HepG2 (cell line): ENCODE results near the gene OR2K2. TPM values are rescaled to one million over a fixed set of nuclear protein-coding genes. Genes with fewer than 3 reads are reported as not detected.

Experiments used
- ATAC-seq: fragments of 200-7000 bp; cut with Tn5 transposase; 3 replicates; pipeline ENCODE4 v1.9.1; 2020; ENCODE audit warnings: mild to moderate bottlenecking, moderate library complexity
- Bru-seq: library from RNA; stranded (reverse); fragments of 400-500 nt; gene quantifications from one replicate; lab custom pipeline; 2021; lab: Mats Ljungman, UMichigan
- BruChase-seq, 2 experiments: library from RNA; stranded (reverse); fragments of 400-500 nt; gene quantifications; one replicate each; lab custom pipeline; 2021; lab: Mats Ljungman, UMichigan
- BruUV-seq: library from RNA; stranded (reverse); fragments of 400-500 nt; replicated peaks from 2 replicates; lab custom pipeline; 2021; lab: Mats Ljungman, UMichigan
- CTCF ChIA-PET: fragments of 300-600 bp; formaldehyde crosslinking; extraction: SDS; loops from one replicate; lab custom pipeline; 2021; ENCODE audit warnings: low total read pairs, inconsistent platforms, low intra/inter-chr PET ratio; lab: Yijun Ruan, JAX
- POLR2A ChIA-PET: fragments of 350-600 bp; sonication (Branson Sonifier 250); formaldehyde crosslinking; loops from one replicate; lab custom pipeline; 2020; ENCODE audit warnings: antibody characterized with exemption, inconsistent platforms; lab: Yijun Ruan, JAX
- DNase-seq: peaks from one replicate; pipeline ENCODE4 v3.0.0-alpha.2; 2015; ENCODE audit warnings: low spot score
- FAIRE-seq: peaks from 3 replicates; lab custom pipeline; 2011; peaks lifted over from hg19 to GRCh38; lab: Jason Lieb, UNC
- H2AFZ ChIP-seq: one replicate; pipeline ENCODE4 v1.6.1; 2011; ENCODE audit warnings: low read length, inconsistent platforms
- H3K27ac ChIP-seq: fragments of 300-600 bp; 3 replicates; pipeline ENCODE4 v1.8.0; 2011; ENCODE audit warnings: mixed run types, mild to moderate bottlenecking, mixed read lengths, low read length, inconsistent platforms; ENCODE audit not compliant: insufficient read depth; ENCODE audit errors: extremely low read length
- H3K27me3 ChIP-seq, 2 experiments: fragments of 200-600 bp in 1 of 2; 2 replicates in 1 of 2; 3 replicates in 1 of 2; pipeline versions ENCODE4 v1.6.0 to v1.8.0; 2011; ENCODE audit warnings: low read length in 2 of 2, mild to moderate bottlenecking in 2 of 2, moderate library complexity in 2 of 2, inconsistent platforms in 1 of 2; ENCODE audit not compliant: insufficient read depth in 2 of 2, control insufficient read depth in 1 of 2
- H3K36me3 ChIP-seq, 2 experiments: fragments of 200-600 bp in 1 of 2; replicated peaks in 1 of 2; 2 replicates in 1 of 2; 3 replicates in 1 of 2; pipeline versions ENCODE4 v1.5.1 to v1.8.0; 2011; ENCODE audit warnings: low read length in 2 of 2, inconsistent platforms in 1 of 2; ENCODE audit not compliant: insufficient read depth in 2 of 2, control insufficient read depth in 1 of 2
- H3K4me1 ChIP-seq: 2 replicates; pipeline ENCODE4 v1.5.1; 2012; ENCODE audit warnings: low read length, inconsistent platforms; ENCODE audit not compliant: insufficient read depth
- H3K4me2 ChIP-seq: 2 replicates; pipeline ENCODE4 v1.6.0; 2011; ENCODE audit warnings: low read depth, low read length, inconsistent platforms
- H3K4me3 ChIP-seq, 3 experiments: fragments of 200-600 bp in 1 of 3; sonication (generic), shearing (Covaris generic) in 1 of 3; replicated peaks in 1 of 3; 2 replicates each; pipeline ENCODE4 v1.5.1; 2011 to 2016; ENCODE audit warnings: low read length in 3 of 3, inconsistent platforms in 2 of 3, low read depth in 2 of 3, mild to moderate bottlenecking in 2 of 3, control low read depth in 1 of 3, mixed read lengths in 1 of 3; ENCODE audit not compliant: insufficient read depth in 1 of 3
- H3K79me2 ChIP-seq: one replicate; pipeline ENCODE4 v1.6.1; 2011; ENCODE audit warnings: low read length, inconsistent platforms; ENCODE audit not compliant: insufficient read depth
- H3K9ac ChIP-seq: 2 replicates; pipeline ENCODE4 v1.6.0; 2011; ENCODE audit warnings: mild to moderate bottlenecking, low read depth, low read length, inconsistent platforms; ENCODE audit not compliant: insufficient read depth
- H3K9me3 ChIP-seq: 2 replicates; pipeline ENCODE4 v1.5.1; 2012; ENCODE audit warnings: mild to moderate bottlenecking, low read length
- H4K20me1 ChIP-seq: 2 replicates; pipeline ENCODE4 v1.6.0; 2011; ENCODE audit warnings: inconsistent platforms, mild to moderate bottlenecking, low read length, moderate library complexity; ENCODE audit not compliant: insufficient read depth
- BHLHE40 ChIP-seq: IDR thresholded peaks from 2 replicates; pipeline ENCODE4 v1.6.1; 2011; ENCODE audit warnings: low read length, improper control_type of control experiment
- DR1 ChIP-seq: sonication (generic); formaldehyde crosslinking; IDR thresholded peaks from 2 replicates; pipeline ENCODE4 v1.8.0; 2021; ENCODE audit warnings: mild to moderate bottlenecking, missing genetic modification reagents, inconsistent platforms
- HNRNPL ChIP-seq: fragments of 200-400 bp; formaldehyde crosslinking; IDR thresholded peaks from 2 replicates; pipeline ENCODE4 v1.6.1; 2017; ENCODE audit warnings: mild to moderate bottlenecking, low read depth, low read length
- KMT2A ChIP-seq: sonication (generic); formaldehyde crosslinking; IDR thresholded peaks from 2 replicates; pipeline ENCODE4 v1.4.0; 2020; ENCODE audit warnings: missing genetic modification reagents
- KMT2B ChIP-seq: IDR thresholded peaks from 2 replicates; pipeline ENCODE4 v1.6.1; 2016; ENCODE audit warnings: missing genetic modification reagents, missing compliant biosample characterization
- PITX1 ChIP-seq: sonication (generic); formaldehyde crosslinking; IDR thresholded peaks from 2 replicates; pipeline ENCODE4 v1.5.1; 2020; ENCODE audit warnings: mild to moderate bottlenecking, missing genetic modification reagents
- TSC22D2 ChIP-seq: sonication (generic); formaldehyde crosslinking; IDR thresholded peaks from 2 replicates; pipeline ENCODE4 v1.5.1; 2020; ENCODE audit warnings: missing genetic modification reagents, mild to moderate bottlenecking, borderline replicate concordance
- ZFP41 ChIP-seq: sonication (generic); formaldehyde crosslinking; IDR thresholded peaks from 2 replicates; pipeline ENCODE4 v1.4.0; 2020; ENCODE audit warnings: mild to moderate bottlenecking, missing genetic modification reagents, borderline replicate concordance
- ZNF549 ChIP-seq: sonication (generic); formaldehyde crosslinking; IDR thresholded peaks from 2 replicates; pipeline ENCODE4 v1.5.0; 2020; ENCODE audit warnings: missing genetic modification reagents
- ZNF7 ChIP-seq: IDR thresholded peaks from 2 replicates; pipeline ENCODE4 v1.6.1; 2016; ENCODE audit warnings: missing biosample characterization, missing genetic modification reagents
- WGBS: methylation state at CpG from one replicate; pipeline ENCODE4 v1.1.6; 2017; ENCODE audit warnings: low lambda C conversion rate; 5-methylcytosine and 5-hydroxymethylcytosine counted together
- in situ Hi-C: cut with HindIII; loops from 2 replicates; pipeline ENCODE4 v1.10.0; 2017; ENCODE audit warnings: low pct_unique_long_range_greater_than_20kb; ENCODE audit not compliant: extremely low pct_ligation_motif_present
- intact Hi-C: fragments of 100-400 bp; cut with micrococcal nuclease; formaldehyde crosslinking; loops from one replicate; pipeline ENCODE4 v1.10.0; 2022; ENCODE audit not compliant: unreplicated experiment
- long read RNA-seq, 2 experiments: library from RNA in 1 of 2; library from polyadenylated mRNA in 1 of 2; stranded (forward) in 1 of 2; unstranded in 1 of 2; transcript quantifications; one replicate each; pipeline ENCODE4 v2.0.0, GENCODE V29; 2019 to 2022
- polyA minus RNA-seq, 3 experiments: library from RNA; depleted of rRNA, polyadenylated mRNA; stranded (reverse); fragments of >200 nt; gene quantifications; 2 replicates each; pipeline ENCODE4 v1.2.3, GENCODE V29; 2011; ENCODE audit warnings: low replicate concordance in 1 of 3
- polyA plus RNA-seq, 8 experiments: library from polyadenylated mRNA; depleted of rRNA in 3 of 8; stranded (reverse) in 7 of 8; unstranded in 1 of 8; fragments of >200 nt; fragmentation: Illumina TruSeq in 4 of 8; extraction: Trizol in 4 of 8; gene quantifications; 2 replicates each; pipeline versions ENCODE4 v1.2.1 to v1.2.3, GENCODE V29; 2011 to 2016; ENCODE audit warnings: low read depth in 4 of 8, missing spikeins in 1 of 8, mixed read lengths in 1 of 8; ENCODE audit not compliant: insufficient read depth in 1 of 8
- total RNA-seq, 5 experiments: library from RNA; depleted of rRNA; stranded (reverse); fragments of >200 nt; fragmentation: Illumina TruSeq; extraction: Trizol; gene quantifications; 2 replicates each; pipeline ENCODE4 v1.2.3, GENCODE V29; 2016; ENCODE audit warnings: low read depth in 1 of 5

OR2K2 gene
- total RNA-seq (2016; rRNA removed; fragmentation: Illumina TruSeq; extraction: Trizol): not detected in 2 replicates
- total RNA-seq (2016; cell fraction: cytosol; rRNA removed; fragmentation: Illumina TruSeq; extraction: Trizol; ENCODE audit: low read depth): not detected in 2 replicates
- total RNA-seq (2016; cell fraction: insoluble cytoplasmic fraction; rRNA removed; fragmentation: Illumina TruSeq; extraction: Trizol): not detected in 2 replicates
- not detected in 2 replicates for total RNA-seq (2016; cell fraction: membrane; rRNA removed; fragmentation: Illumina TruSeq; extraction: Trizol)
- not detected in 2 replicates for total RNA-seq (2016; cell fraction: nucleus; rRNA removed; fragmentation: Illumina TruSeq; extraction: Trizol)
- polyA plus RNA-seq (2011; rRNA removed): not detected in 2 replicates
- not detected in 2 replicates for polyA plus RNA-seq (2011; cell fraction: cytosol; rRNA removed)
- polyA plus RNA-seq (2011; cell fraction: nucleus; rRNA removed): not detected in 2 replicates
- polyA plus RNA-seq (2012): not detected in 2 replicates
- polyA plus RNA-seq (2016; cell fraction: cytosol; fragmentation: Illumina TruSeq; extraction: Trizol; ENCODE audit: low read depth): not detected in 2 replicates
- not detected in 2 replicates for polyA plus RNA-seq (2016; cell fraction: insoluble cytoplasmic fraction; fragmentation: Illumina TruSeq; extraction: Trizol; ENCODE audit: low read depth)
- not detected in 2 replicates for polyA plus RNA-seq (2016; cell fraction: membrane; fragmentation: Illumina TruSeq; extraction: Trizol; ENCODE audit: low read depth)
- polyA plus RNA-seq (2016; cell fraction: nucleus; fragmentation: Illumina TruSeq; extraction: Trizol; ENCODE audit: insufficient read depth, low read depth): not detected in 2 replicates
- 0.14 TPM in 1 of 2 replicates, not detected in the other for polyA minus RNA-seq (2011; rRNA and poly(A)+ RNA removed; ENCODE audit: low replicate concordance)
- polyA minus RNA-seq (2011; cell fraction: cytosol; rRNA and poly(A)+ RNA removed): not detected in 2 replicates
- polyA minus RNA-seq (2011; cell fraction: nucleus; rRNA and poly(A)+ RNA removed): not detected in 2 replicates
- not detected for Bru-seq, nascent RNA
- BruChase-seq, experiment 1, labeled RNA remaining after a 6-hour chase: percentile 39 among the genes with signal in this experiment
- BruChase-seq, experiment 2, labeled RNA remaining after a 2-hour chase: percentile 37 among the genes with signal in this experiment
- long read RNA-seq, experiment 1: 0 reads
- long read RNA-seq, experiment 2: 0 reads

- no peak for TF ChIP-seq ZNF549 (CRISPR knock-in tag)
- no peak for TF ChIP-seq HNRNPL
- TF ChIP-seq ZNF7 (CRISPR knock-in tag): no peak
- no peak for TF ChIP-seq TSC22D2
- no peak for TF ChIP-seq BHLHE40
- TF ChIP-seq PITX1: no peak
- no peak for TF ChIP-seq KMT2A (CRISPR knock-in tag)
- TF ChIP-seq ZFP41 (CRISPR knock-in tag): no peak
- no peak for TF ChIP-seq KMT2B (CRISPR knock-in tag)
- no peak for TF ChIP-seq DR1 (CRISPR knock-in tag)
- Histone ChIP-seq H3K27me3 (peaks cover 3 to 4% of the 10 kb centered on the region in 2 experiments; a peak in 2 of 5 replicates), H3K4me2 (no peak within 1 kb of the TSS), H3K9ac (no peak within 1 kb of the TSS), H4K20me1 (no peaks in the 10 kb centered on the region), H3K36me3 (no peaks in the 10 kb centered on the region), H3K4me1 (no peaks in the 10 kb centered on the region), H3K79me2 (no peaks in the 10 kb centered on the region), H3K9me3 (no peaks in the 10 kb centered on the region), H2AFZ (no peak within 1 kb of the TSS), H3K27ac (no peak within 1 kb of the TSS), H3K4me3 (no peak within 1 kb of the TSS)
- FAIRE-seq: no peak
- intact Hi-C loops: no loop called here
- no peak for DNase-seq
- ChIA-PET POLR2A (no interaction called here), CTCF (no interaction called here)
- in situ Hi-C loops: no loop called here
- ATAC-seq: no peak
- BruUV-seq: no TSS peak
- WGBS: 43% methylated on average over 4 of the region's 4 CpGs
Observed at GRCh38 chr9:111330124-111330523, at the start of gene OR2K2. OR2K2 (minus strand) TSS chr9:111330224; CDS start chr9:111328433, 1,791 bp downstream.
